KOPT-K1 (cell line): ENCODE results near the gene GGCT.

Experiments
- H3K27ac ChIP-seq: fragments of 200-600 bp; sonication (generic); 2 replicates; pipeline ENCODE4 v1.5.1; 2016; ENCODE audit warnings: antibody characterized with exemption, mild to moderate bottlenecking, low read depth, low read length; ENCODE audit not compliant: poor library complexity, severe bottlenecking
- H3K36me3 ChIP-seq: fragments of 200-600 bp; sonication (generic); 2 replicates; pipeline ENCODE4 v1.5.1; 2017; ENCODE audit warnings: antibody characterized with exemption, mild to moderate bottlenecking, low read length, moderate library complexity; ENCODE audit not compliant: insufficient read depth
- H3K9me3 ChIP-seq: fragments of 200-600 bp; sonication (generic); 2 replicates; pipeline ENCODE4 v1.5.1; 2017; ENCODE audit warnings: antibody characterized with exemption, low read length, mild to moderate bottlenecking; ENCODE audit not compliant: insufficient read depth, poor library complexity, severe bottlenecking

GGCT gene

DNA sequence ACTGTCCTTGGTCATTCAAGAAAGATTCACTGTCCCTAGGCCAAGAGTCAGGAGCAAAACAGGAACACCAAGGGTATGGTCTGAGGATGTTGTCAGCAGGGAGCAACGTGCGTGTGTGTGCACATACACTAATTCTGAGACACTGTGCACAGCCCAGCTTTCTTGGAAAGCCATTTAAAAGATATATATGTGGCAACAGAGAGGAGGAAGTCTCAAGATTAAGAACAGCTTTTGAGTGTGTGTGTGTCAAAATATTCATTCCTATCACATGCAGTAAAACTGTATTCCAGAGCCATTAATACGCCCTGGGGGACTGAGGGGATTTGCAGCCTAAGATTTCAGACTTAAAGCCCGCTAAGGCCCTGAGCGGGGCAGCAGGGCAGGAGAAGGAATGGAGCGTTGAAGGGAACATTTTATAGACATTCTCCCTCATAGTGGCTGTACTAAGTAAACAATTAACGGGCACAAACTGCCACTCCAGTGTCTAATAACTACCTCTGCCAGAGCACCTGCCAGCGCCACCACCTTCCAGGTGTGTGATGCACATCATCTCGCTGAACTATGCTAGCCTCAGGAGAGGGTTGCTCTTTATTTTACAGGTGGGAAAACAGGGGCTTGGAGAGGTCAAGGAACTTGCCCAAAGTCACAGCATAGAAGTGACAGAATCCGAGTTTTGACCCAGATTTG, 28.0 kb downstream of the GGCT start:
- H3K36me3 ChIP-seq, result peaks cover 21% of the 10 kb centered on the region; the same call in 1 of the 2 replicates
- H3K27ac ChIP-seq, result no peak overlapping the region
- H3K9me3 ChIP-seq, result no peaks in the 10 kb centered on the region

DNA sequence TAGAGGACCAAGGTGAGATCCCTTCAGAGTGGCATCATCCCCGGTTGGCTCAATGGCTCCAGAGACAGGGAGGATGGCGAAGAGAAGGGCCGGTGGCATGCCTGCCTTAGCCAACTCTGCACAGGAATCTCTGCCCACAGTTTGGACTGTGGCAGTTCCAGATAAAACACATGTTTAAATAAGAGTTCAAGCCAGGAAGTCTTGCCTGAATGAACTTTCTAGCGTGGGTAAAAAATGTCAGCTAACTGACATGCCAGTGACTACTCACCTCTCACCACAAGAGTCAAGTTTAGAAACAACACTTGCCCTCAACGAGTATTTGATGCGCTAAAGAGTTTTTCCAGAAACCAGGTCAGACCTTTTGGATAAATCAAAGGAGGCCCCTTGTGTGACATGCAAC, 29.0 kb downstream of the GGCT start:
- no peaks in the 10 kb centered on the region for H3K9me3 ChIP-seq
- peaks cover 22% of the 10 kb centered on the region; the same call in 1 of the 2 replicates for H3K36me3 ChIP-seq
- H3K27ac ChIP-seq, result peak overlapping the region; percentile 11

DNA sequence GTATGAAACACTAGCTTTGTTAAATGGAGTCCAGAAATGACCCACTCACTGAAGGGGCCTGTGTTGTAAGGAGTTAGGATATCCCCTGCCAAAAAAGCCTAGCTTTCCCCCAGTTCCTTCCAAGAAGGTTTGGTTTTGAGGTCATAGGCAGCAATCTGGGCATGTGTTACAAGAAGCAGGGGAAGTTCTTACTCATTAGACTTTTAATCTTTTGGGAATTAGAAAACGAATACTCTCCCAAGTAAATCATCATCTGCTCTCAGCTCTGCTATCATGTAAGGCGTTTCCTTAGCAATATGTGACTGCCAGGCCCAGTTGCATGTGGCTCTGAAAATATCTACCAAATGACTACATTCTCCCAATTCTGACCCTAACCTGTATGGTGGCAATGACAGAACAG, 29.7 kb downstream of the GGCT start:
- peaks cover 28% of the 10 kb centered on the region; the same call in 1 of the 2 replicates for H3K36me3 ChIP-seq
- no peak overlapping the region for H3K27ac ChIP-seq
- H3K9me3 ChIP-seq, result no peaks in the 10 kb centered on the region

DNA sequence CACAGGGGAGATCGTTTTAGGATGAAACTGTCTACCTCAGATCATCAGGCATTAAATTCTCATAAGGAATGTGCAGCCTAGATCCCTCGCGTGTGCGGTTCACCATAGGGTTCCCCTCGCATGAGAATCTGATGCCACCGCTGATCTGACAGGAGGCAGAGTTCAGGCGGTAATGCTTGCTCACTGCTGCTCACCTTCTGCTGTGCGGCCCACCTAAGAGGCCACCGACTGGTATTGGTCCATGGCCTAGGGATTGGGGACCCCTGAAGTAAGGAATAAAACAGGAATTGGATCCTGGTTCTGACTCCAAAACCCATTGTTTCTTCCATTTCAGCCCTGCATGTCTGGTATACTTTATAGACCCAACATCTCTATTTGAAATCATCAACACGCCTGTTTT, 30.1 kb downstream of the GGCT start:
- Histone ChIP-seq H3K27ac (no peak overlapping the region), H3K36me3 (peaks cover 28% of the 10 kb centered on the region; the same call in 1 of the 2 replicates), H3K9me3 (no peaks in the 10 kb centered on the region)

DNA sequence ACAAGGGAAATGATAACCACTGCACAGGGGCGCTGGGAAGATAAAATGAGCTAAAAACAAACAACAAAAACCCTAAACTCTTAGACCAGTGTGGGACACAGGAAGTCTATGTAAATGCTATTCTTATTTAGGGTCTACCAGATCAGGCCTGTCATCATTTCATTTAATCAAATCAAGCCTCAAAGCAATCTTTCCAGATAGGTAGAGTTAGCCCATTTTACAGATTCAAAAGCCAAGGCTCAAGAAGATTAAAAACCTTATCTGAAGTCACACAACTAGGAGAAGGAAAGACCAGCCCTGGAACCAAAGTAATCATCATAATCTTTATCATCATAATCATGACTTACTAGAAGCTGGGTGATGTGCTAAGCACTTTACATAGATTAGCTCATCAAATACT, 30.7 kb downstream of the GGCT start:
- H3K36me3 ChIP-seq, result peaks cover 28% of the 10 kb centered on the region; the same call in 1 of the 2 replicates
- no peak overlapping the region for H3K27ac ChIP-seq
- H3K9me3 ChIP-seq, result no peaks in the 10 kb centered on the region

DNA sequence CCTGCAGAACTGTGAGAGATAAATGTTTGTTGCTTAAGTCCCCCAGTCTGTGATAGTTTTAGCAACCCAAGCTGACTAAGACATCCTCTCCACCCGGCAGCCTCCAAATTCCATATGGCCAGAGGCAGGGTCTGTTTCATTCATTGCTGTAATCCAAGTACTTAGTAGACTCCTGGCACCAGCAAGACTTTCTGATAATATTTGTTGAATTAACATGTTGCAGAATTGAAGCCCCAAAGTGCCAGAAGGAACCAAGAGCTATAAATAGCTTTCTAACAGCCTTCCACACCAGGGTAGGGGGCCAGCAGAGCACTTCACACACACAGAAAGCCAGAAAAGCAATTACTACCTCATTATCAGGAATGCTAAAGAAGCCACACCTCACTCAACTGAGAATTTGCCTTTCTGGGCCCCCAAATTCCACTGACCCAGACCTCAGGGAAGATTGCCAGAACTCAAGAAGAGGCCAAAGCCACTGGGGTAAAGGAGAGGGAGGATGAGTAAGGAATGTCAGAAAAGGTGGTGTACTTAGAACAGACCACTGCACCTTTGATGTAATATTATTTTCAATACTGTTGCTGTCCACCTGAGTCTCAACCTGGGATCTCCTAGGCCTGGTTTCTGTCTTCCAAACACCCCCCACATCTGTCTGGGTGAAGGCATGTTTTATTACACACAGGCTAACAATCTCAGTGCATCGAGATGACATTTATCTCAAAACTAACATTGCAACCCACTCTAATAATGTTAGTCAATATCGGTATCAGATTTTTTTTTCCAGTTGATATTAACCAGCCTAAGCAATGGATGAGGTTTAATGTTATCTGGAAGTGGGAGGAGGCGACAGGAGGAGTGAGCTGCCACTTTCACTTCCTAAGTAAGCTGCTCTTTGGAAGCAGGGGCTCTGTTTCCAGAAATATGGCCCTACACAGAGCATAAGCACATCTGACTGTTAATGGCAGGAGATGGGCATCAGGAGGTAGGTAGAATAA, 31.5 kb downstream of the GGCT start:
- H3K27ac ChIP-seq, result no peak overlapping the region

DNA sequence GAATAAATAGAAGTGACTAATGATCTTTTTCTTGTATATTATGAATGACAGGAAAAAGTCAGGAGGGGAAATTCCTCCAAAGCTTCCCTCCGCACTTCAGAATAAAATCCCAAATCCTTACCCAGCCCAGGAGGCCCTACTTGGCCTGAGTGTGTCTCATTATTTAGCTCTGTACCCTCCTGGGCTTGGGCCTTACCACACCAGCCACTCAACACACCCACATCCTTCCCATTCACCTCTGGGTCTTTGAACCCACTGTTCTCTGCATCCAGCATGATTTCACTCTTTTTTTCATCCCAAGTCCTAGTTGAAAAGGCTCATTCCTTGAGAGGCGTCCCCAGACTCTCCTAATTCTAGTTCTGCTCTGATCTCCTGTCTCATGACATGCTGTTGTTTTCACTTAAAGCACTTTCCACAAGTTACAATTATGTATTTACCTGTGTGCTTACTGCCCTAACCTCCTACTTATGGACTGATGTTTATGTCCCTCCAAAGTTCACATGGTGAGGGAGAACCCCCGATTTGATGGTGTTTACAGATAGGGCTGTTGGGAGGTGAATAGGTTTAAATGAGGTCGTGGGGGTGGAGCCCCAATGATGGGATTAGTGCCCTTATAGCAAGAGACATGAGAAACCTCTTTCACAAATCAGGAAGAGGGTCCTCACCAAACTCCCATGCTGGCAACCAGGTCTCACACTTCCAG, 32.4 kb downstream of the GGCT start:
- Histone ChIP-seq H3K9me3 (no peaks in the 10 kb centered on the region), H3K27ac (no peak overlapping the region), H3K36me3 (peaks cover 28% of the 10 kb centered on the region; the same call in 1 of the 2 replicates)

More for the DNA sequence above, 31.5 kb downstream of the GGCT start:
- Histone ChIP-seq H3K36me3 (peaks cover 28% of the 10 kb centered on the region; the same call in 1 of the 2 replicates), H3K9me3 (no peaks in the 10 kb centered on the region)

DNA sequence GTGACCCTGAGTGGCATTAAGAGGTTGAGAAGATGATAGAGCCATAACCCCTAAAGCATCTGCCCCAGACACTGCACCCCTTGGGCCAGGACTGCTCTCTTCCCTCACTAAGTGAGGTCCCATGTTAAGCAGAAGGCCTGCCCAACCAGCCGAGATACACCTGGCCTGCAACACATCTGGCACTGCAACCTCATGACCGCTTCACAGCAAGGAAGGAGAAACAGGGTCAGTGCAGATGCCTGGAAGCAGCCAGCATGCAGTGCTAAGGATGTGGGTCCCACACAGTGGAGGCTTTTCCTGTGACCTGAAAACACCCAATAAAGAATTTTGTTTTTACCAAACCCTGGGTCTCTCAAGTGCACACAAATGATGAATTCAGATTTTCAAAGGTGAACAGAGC, 33.4 kb downstream of the GGCT start:
- Histone ChIP-seq H3K27ac (no peak overlapping the region), H3K36me3 (peaks cover 28% of the 10 kb centered on the region; the same call in 1 of the 2 replicates), H3K9me3 (no peaks in the 10 kb centered on the region)

DNA sequence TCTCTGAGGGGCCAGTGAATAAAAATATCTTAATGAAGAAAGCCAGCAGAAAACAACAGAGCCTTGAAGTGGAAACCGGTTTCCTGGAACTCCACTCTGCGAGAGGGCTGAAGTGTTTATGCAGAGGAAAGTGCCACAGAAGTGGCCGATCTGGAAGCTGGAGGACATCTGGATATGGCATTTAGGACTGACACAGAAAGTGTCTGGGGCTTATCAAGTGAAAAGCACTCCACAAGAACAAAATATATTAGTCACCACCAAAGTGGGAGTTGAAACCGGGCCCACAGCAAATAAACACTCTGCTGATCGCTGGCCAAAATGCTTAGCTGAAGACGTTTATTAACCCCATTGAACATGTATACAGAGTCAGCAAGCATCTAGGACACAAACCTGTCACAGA, 33.9 kb downstream of the GGCT start:
- H3K36me3 ChIP-seq, result peaks cover 28% of the 10 kb centered on the region; the same call in 1 of the 2 replicates
- H3K27ac ChIP-seq, result no peak overlapping the region

DNA sequence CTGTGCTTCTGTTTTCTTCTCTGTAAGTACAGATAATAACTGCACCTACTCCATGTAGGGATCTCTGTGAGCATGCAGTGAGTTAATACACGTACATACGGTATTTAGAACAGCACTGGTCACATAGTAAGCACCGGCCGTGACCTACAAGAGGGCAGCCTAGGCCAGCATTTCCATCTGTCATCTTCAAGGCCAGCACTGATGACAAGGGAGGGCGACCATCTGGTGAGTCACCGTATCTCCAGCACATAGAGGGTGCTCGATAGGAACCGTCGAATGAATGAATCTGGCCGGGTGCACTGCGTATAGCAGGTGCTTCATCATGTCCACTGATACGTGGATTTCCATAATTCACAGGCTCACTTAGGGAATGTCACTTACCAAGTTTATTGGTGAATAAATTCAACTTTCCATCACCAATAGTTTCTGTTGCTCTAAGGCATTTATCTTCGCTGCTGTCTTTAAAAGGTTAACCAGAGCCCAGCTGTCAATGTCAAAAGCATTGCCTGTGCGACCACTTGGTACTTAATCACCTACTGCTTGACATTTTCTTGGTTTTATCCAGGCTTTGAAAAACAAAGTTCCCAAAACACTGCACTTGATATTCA, 34.4 kb downstream of the GGCT start:
- no peaks in the 10 kb centered on the region for H3K9me3 ChIP-seq
- H3K27ac ChIP-seq, result no peak overlapping the region
- peaks cover 25% of the 10 kb centered on the region; the same call in 1 of the 2 replicates for H3K36me3 ChIP-seq

More for the DNA sequence above, 33.9 kb downstream of the GGCT start:
- no peaks in the 10 kb centered on the region for H3K9me3 ChIP-seq

DNA sequence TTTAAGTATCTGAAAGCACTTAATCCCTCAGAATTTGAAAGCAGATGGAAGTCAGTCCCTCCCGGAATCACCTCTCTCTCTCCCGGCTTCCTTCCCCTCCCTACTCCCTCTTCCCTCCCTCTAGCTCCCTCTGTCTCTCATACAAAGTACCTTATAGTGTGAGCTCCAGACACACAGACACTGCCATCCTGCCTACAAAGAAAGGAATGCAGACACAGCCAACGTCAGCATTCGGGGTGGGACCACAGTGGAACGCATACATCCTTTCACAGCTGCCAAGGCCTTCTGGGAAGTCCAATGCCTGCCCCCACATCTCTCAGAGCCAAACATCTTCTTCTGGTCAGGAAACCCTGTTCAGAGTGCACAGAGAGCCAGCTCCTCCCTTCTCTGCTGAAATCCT, 35.3 kb downstream of the GGCT start:
- Histone ChIP-seq H3K36me3 (peaks cover 17% of the 10 kb centered on the region; the same call in 1 of the 2 replicates), H3K9me3 (no peaks in the 10 kb centered on the region), H3K27ac (no peak overlapping the region)

DNA sequence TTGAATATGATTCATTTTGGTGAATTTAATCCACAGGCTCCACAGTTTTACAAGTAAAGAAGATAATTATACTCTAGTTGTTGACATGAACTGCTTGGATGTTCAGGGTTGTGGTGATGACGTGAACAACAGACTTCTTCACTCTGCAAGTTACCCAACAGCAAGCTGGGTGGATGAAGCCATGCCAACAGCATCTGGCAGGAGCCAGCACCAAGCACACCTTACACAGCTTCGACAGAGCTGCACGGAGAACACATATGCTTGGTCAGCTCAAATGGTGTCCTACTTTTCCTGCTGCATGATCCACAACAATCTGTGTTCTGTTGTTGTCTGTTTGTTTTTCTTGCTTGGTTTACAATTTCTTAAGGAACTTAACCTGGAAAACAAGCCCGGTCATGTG, 35.8 kb downstream of the GGCT start:
- no peaks in the 10 kb centered on the region for H3K9me3 ChIP-seq
- no peak overlapping the region for H3K27ac ChIP-seq
- H3K36me3 ChIP-seq, result peaks cover 13% of the 10 kb centered on the region; the same call in 1 of the 2 replicates

DNA sequence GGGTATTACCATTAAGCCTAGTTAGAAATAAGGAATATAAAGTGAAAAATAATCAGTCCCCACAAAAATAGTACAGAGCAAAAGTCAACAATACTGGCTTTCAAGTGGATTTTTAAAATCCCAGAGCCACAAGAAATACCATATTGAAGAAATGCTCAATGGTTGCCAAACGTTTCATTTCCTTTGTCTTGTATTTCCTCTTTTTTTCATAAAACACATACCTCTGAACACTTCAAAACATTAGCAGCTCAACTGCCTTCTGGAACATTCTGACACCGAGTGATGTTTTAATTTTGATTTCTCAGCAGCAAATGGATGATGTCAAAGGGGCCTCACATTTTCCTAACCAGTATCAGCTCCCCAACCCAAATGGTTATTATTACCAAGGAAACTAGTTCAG, 36.6 kb downstream of the GGCT start:
- H3K27ac ChIP-seq, result no peak overlapping the region
- H3K9me3 ChIP-seq, result no peaks in the 10 kb centered on the region
- H3K36me3 ChIP-seq, result peaks cover 8% of the 10 kb centered on the region; the same call in 1 of the 2 replicates

DNA sequence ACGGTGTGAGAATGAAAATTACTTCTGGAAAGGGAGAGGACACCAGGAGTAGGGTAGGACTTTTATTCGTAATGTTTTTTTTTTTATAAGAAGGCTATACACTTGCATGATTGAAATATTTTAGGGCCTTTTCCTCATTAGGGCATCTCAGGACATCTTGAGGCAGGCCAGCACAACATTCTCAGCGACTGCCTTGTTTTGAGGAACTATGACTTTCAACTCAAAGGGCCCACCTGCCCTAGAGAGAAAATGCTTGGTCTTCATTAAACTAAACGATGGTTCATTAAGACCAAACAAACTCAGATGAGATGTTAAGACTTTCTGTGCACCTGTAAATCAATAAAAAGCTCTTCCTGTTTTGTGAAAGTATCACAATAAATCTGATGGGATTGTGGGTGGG, 37.4 kb downstream of the GGCT start:
- H3K9me3 ChIP-seq, result no peaks in the 10 kb centered on the region
- no peak overlapping the region for H3K27ac ChIP-seq
- peaks cover 7% of the 10 kb centered on the region; the same call in 1 of the 2 replicates for H3K36me3 ChIP-seq
